ENCODE data around the gene REXO1. TPM values are rescaled to one million over a fixed set of nuclear protein-coding genes. Genes with fewer than 3 reads are reported as not detected.

Gene REXO1
- total and polyA plus RNA-seq, 2 donors (not counting 3 experiments of a cell fraction or from before 2014, with no cell fraction given), result 41.1 to 56.9 TPM

GRCh38 chr19:1813192-1814182, 34.8 kb downstream of the REXO1 start:
- Histone ChIP-seq H3K4me1 (ENCODE audit: control insufficient read depth, extremely low read depth, insufficient read depth, low read length) (peaks cover 13% of the 10 kb centered on the region), H3K27me3 (ENCODE audit: control insufficient read depth in 2 of 2, insufficient read depth in 2 of 2, low read length in 2 of 2) (no peaks in the 10 kb centered on the region), H3K4me3 (replicated peaks in 1 of 3; ENCODE audit: insufficient read depth in 1 of 3, low read depth in 1 of 3, low read length in 3 of 3) (peak overlapping the region in 2 of 3 experiments; percentile 36 to 66), H3K79me2 (ENCODE audit: control insufficient read depth, insufficient read depth, low read length) (no peaks in the 10 kb centered on the region), H2AFZ (ENCODE audit: low read depth, low read length) (no peak overlapping the region), H3K9ac (replicated peaks; ENCODE audit: extremely low read depth, insufficient read depth, low read length) (no peak overlapping the region), H3K36me3 (ENCODE audit: control insufficient read depth in 2 of 2, extremely low read depth in 1 of 2, insufficient read depth in 2 of 2, low read length in 2 of 2) (peaks cover 3 to 20% of the 10 kb centered on the region in 2 experiments), H3K27ac (ENCODE audit: insufficient read depth, low read depth, low read length) (no peak overlapping the region), H3K9me3 (replicated peaks; ENCODE audit: control insufficient read depth, insufficient read depth, low read length) (no peaks in the 10 kb centered on the region), H3K4me2 (ENCODE audit: insufficient read depth, low read length) (peak overlapping the region; percentile 90), H4K20me1 (replicated peaks; ENCODE audit: control insufficient read depth, extremely low read depth, insufficient read depth, low read length) (no peaks in the 10 kb centered on the region), H3K9me1 (replicated peaks; ENCODE audit: control insufficient read depth, extremely low read depth, insufficient read depth, low read length) (no peaks in the 10 kb centered on the region)
- FAIRE-seq, result no peak
- TF ChIP-seq EZH2 (IDR thresholded peaks at IDR 0.05; ENCODE audit: borderline replicate concordance, low read depth, low read length, severe bottlenecking), result no peak
- peak; percentile 7 for TF ChIP-seq POLR2AphosphoS5 (IDR thresholded peaks at IDR 0.05; ENCODE audit: insufficient read depth, low read depth, low read length)
- no peak for TF ChIP-seq MYC (IDR thresholded peaks at IDR 0.05; ENCODE audit: low read depth, low read length)
- no peak for TF ChIP-seq FOS (IDR thresholded peaks at IDR 0.05; ENCODE audit: borderline replicate concordance, insufficient read depth, low read length)
- TF ChIP-seq JUN (IDR thresholded peaks at IDR 0.05; ENCODE audit: borderline replicate concordance, insufficient read depth, insufficient read length, low read depth), result no peak
- no peak for TF ChIP-seq CTCF (IDR thresholded peaks at IDR 0.05; ENCODE audit: extremely low read depth in 1 of 2, insufficient read depth in 1 of 2, low read depth in 1 of 2, low read length in 2 of 2)
- TF ChIP-seq POLR2A (IDR thresholded peaks at IDR 0.05; ENCODE audit: low read depth, low read length), result no peak
- DNase-seq (ENCODE audit: low read depth, low spot score), result no peak
- ChIA-PET POLR2A (interaction anchor here (0.5 kb wide), 1 partner anchor 202 kb away, joined by 7 read pairs; no protein-coding TSS in a partner anchor), CTCF (interaction anchor here (0.6 to 4.0 kb wide), 4 partner anchors 12 to 141 kb away, joined by 3 to 24 read pairs (median 4); no protein-coding TSS in a partner anchor)
- dilution Hi-C loops (cut with MboI; ENCODE audit: extremely low pct_ligation_motif_present, low sequenced_read_pairs), result no loop called here
- no TSS peak for BruUV-seq (replicated peaks)
- intact Hi-C loops (cut with micrococcal nuclease), result loop anchor here (2.0 to 5.0 kb wide), 2 partner anchors 36 to 161 kb away; partner anchors contain the start of gene TCF3

Measured in endothelial cell of umbilical vein (primary cell).